SU-DHL-6 (cell line): ENCODE measurements around the gene DBI.

Experiments used
- H2AFZ ChIP-seq: fragments of 200-600 bp; sonication (generic); 2 replicates; pipeline ENCODE4 v1.6.1; 2014; ENCODE audit warnings: low read depth, mild to moderate bottlenecking, moderate library complexity, mixed read lengths, antibody characterized with exemption, low read length; ENCODE audit not compliant: severe bottlenecking
- H3F3A ChIP-seq: fragments of 200-600 bp; shearing (Covaris generic); 2 replicates; pipeline ENCODE4 v1.6.0; 2016; ENCODE audit warnings: antibody characterized with exemption, mild to moderate bottlenecking; ENCODE audit not compliant: insufficient read depth
- H3K27ac ChIP-seq: fragments of 200-600 bp; sonication (generic); 2 replicates; pipeline ENCODE4 v1.5.1; 2016; ENCODE audit warnings: low read depth, mild to moderate bottlenecking, low read length, moderate library complexity, mixed read lengths
- H3K27me3 ChIP-seq: fragments of 200-600 bp; sonication (generic), shearing (Covaris generic); 2 replicates; pipeline ENCODE4 v1.6.0; 2014; ENCODE audit warnings: mild to moderate bottlenecking, low read length
- H3K36me3 ChIP-seq: fragments of 200-600 bp; sonication (generic); 2 replicates; pipeline ENCODE4 v1.6.1; 2014; ENCODE audit warnings: mild to moderate bottlenecking, low read length, mixed read lengths
- H3K4me2 ChIP-seq: fragments of 300-600, 200-600 bp; shearing (Covaris generic), sonication (generic); 2 replicates; pipeline ENCODE4 v1.6.0; 2014; ENCODE audit warnings: low read length, low read depth, mild to moderate bottlenecking; ENCODE audit not compliant: poor library complexity, severe bottlenecking
- H3K4me3 ChIP-seq: fragments of 200-600 bp; sonication (generic); 2 replicates; pipeline ENCODE4 v1.5.1; 2014; ENCODE audit warnings: antibody characterized with exemption, low read length, mild to moderate bottlenecking, mixed read lengths; ENCODE audit not compliant: insufficient read depth, poor library complexity, severe bottlenecking
- H3K79me2 ChIP-seq: fragments of 200-600 bp; sonication (generic); 2 replicates; pipeline ENCODE4 v1.6.1; 2014; ENCODE audit warnings: mild to moderate bottlenecking, low read length, moderate library complexity; ENCODE audit not compliant: insufficient read depth
- H3K9ac ChIP-seq: fragments of 200-600 bp; sonication (generic); 2 replicates; pipeline ENCODE4 v1.7.0; 2014; ENCODE audit warnings: mild to moderate bottlenecking, low read length
- H3K9me2 ChIP-seq: fragments of 200-600 bp; sonication (generic); replicated peaks from 2 replicates; pipeline ENCODE4 v1.6.1; 2014; ENCODE audit warnings: low read length; ENCODE audit not compliant: insufficient read depth
- H3K9me3 ChIP-seq: fragments of 200-600 bp; sonication (generic); 2 replicates; pipeline ENCODE4 v1.6.1; 2014; ENCODE audit warnings: low read length, mixed read lengths; ENCODE audit not compliant: insufficient read depth
- H4K20me1 ChIP-seq: fragments of 200-600 bp; sonication (generic); 2 replicates; pipeline ENCODE4 v1.6.1; 2014; ENCODE audit warnings: low read depth, mild to moderate bottlenecking, antibody characterized with exemption, low read length, moderate library complexity, mixed read lengths
- EZH2phosphoT487 ChIP-seq: fragments of 200-600 bp; sonication (generic), shearing (Covaris generic); conservative IDR thresholded peaks from 2 replicates; pipeline ENCODE4 v1.6.1; 2018; ENCODE audit warnings: mild to moderate bottlenecking, antibody characterized with exemption, low read length, moderate library complexity, mixed read lengths
- TF ChIP-seq, protein P1 (sequence below): fragments of 200-600 bp; sonication (generic); IDR thresholded peaks from one replicate; pipeline ENCODE4 v1.5.1; 2017; ENCODE audit warnings: antibody characterized with exemption, mild to moderate bottlenecking, low read length, moderate library complexity; ENCODE audit not compliant: insufficient read depth, poor library complexity, severe bottlenecking

DBI gene

GRCh38 chr2:119339562-119339923 is 27.2 kb upstream of the DBI start:
- Histone ChIP-seq H3F3A (no peaks in the 10 kb centered on the region), H3K36me3 (no peaks in the 10 kb centered on the region), H3K4me2 (peak overlapping the region; percentile 54), H3K9ac (0 out of 2 replicates have a peak overlapping the region, but pooled peaks have one; percentile 5), H3K4me3 (no peak overlapping the region), H3K27me3 (no peaks in the 10 kb centered on the region), H2AFZ (peak overlapping the region; percentile 66), H4K20me1 (no peaks in the 10 kb centered on the region), H3K9me3 (no peaks in the 10 kb centered on the region), H3K9me2 (no peaks in the 10 kb centered on the region), H3K27ac (peak overlapping the region; percentile 35; the same call in 1 of the 2 replicates), H3K79me2 (no peaks in the 10 kb centered on the region)
- no peak for TF ChIP-seq EZH2phosphoT487
- TF ChIP-seq, protein P1, sequence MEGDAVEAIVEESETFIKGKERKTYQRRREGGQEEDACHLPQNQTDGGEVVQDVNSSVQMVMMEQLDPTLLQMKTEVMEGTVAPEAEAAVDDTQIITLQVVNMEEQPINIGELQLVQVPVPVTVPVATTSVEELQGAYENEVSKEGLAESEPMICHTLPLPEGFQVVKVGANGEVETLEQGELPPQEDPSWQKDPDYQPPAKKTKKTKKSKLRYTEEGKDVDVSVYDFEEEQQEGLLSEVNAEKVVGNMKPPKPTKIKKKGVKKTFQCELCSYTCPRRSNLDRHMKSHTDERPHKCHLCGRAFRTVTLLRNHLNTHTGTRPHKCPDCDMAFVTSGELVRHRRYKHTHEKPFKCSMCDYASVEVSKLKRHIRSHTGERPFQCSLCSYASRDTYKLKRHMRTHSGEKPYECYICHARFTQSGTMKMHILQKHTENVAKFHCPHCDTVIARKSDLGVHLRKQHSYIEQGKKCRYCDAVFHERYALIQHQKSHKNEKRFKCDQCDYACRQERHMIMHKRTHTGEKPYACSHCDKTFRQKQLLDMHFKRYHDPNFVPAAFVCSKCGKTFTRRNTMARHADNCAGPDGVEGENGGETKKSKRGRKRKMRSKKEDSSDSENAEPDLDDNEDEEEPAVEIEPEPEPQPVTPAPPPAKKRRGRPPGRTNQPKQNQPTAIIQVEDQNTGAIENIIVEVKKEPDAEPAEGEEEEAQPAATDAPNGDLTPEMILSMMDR: no peak

- Histone ChIP-seq H3K27me3 (no peaks in the 10 kb centered on the region), H3F3A (no peaks in the 10 kb centered on the region), H3K4me2 (no peak overlapping the region), H3K36me3 (no peaks in the 10 kb centered on the region), H3K9me3 (no peaks in the 10 kb centered on the region), H3K9ac (no peak overlapping the region), H3K9me2 (no peaks in the 10 kb centered on the region), H3K79me2 (no peaks in the 10 kb centered on the region), H2AFZ (no peak overlapping the region), H3K27ac (no peak overlapping the region), H4K20me1 (no peaks in the 10 kb centered on the region), H3K4me3 (no peak overlapping the region)
- TF ChIP-seq, protein P1: no peak
- no peak for TF ChIP-seq EZH2phosphoT487
Observed at GRCh38 chr2:119341684-119342083, 25.1 kb upstream of the DBI start.

GRCh38 chr2:119349289-119349688 is 17.5 kb upstream of the DBI start:
- Histone ChIP-seq H3K9me3 (no peaks in the 10 kb centered on the region), H3K27ac (no peak overlapping the region), H3K27me3 (no peaks in the 10 kb centered on the region), H3K79me2 (no peaks in the 10 kb centered on the region), H3K4me2 (no peak overlapping the region), H4K20me1 (no peaks in the 10 kb centered on the region), H3K9ac (no peak overlapping the region), H3K4me3 (no peak overlapping the region), H3F3A (peaks cover 13% of the 10 kb centered on the region), H2AFZ (no peak overlapping the region), H3K36me3 (no peaks in the 10 kb centered on the region), H3K9me2 (no peaks in the 10 kb centered on the region)
- no peak for TF ChIP-seq EZH2phosphoT487
- TF ChIP-seq, protein P1: no peak
